Astrocyte (in vitro differentiated cells and primary cell): ENCODE measurements around the gene CLPX. TPM values are rescaled to one million over a fixed set of nuclear protein-coding genes. Genes with fewer than 3 reads are reported as not detected.

Source experiments
- DNase-seq: peaks from one replicate; pipeline ENCODE4 v3.0.0-alpha.2; 2010; ENCODE audit warnings: low read depth
- FAIRE-seq: peaks from 2 replicates; lab custom pipeline; 2011; peaks lifted over from hg19 to GRCh38; lab: Jason Lieb, UNC
- H2AFZ ChIP-seq: 2 replicates; pipeline ENCODE4 v1.6.0; 2012; ENCODE audit warnings: low read depth, low read length, inconsistent platforms
- H3K27ac ChIP-seq: 2 replicates; pipeline ENCODE4 v1.5.1; 2011; ENCODE audit warnings: low read depth, low read length, inconsistent platforms
- H3K27me3 ChIP-seq: 2 replicates; pipeline ENCODE4 v1.6.0; 2011; ENCODE audit warnings: low read length, inconsistent platforms; ENCODE audit not compliant: insufficient read depth
- H3K36me3 ChIP-seq: 2 replicates; pipeline ENCODE4 v1.5.1; 2011; ENCODE audit warnings: low read length, inconsistent platforms; ENCODE audit not compliant: insufficient read depth
- H3K4me1 ChIP-seq: 2 replicates; pipeline ENCODE4 v1.5.1; 2011; ENCODE audit warnings: low read length, inconsistent platforms; ENCODE audit not compliant: insufficient read depth
- H3K4me2 ChIP-seq: 2 replicates; pipeline ENCODE4 v1.6.0; 2012; ENCODE audit warnings: low read length, inconsistent platforms
- H3K4me3 ChIP-seq: 2 replicates; pipeline ENCODE4 v1.5.1; 2011; ENCODE audit warnings: low read depth, mild to moderate bottlenecking, low read length, inconsistent platforms; ENCODE audit not compliant: insufficient read depth
- H3K79me2 ChIP-seq: 2 replicates; pipeline ENCODE4 v1.6.0; 2012; ENCODE audit warnings: mild to moderate bottlenecking, low read length, inconsistent platforms; ENCODE audit not compliant: insufficient read depth
- H3K9ac ChIP-seq: 2 replicates; pipeline ENCODE4 v1.6.0; 2012; ENCODE audit warnings: mild to moderate bottlenecking, low read length, inconsistent platforms
- H3K9me3 ChIP-seq: 2 replicates; pipeline ENCODE4 v1.5.1; 2012; ENCODE audit warnings: low read depth, mild to moderate bottlenecking, low read length, inconsistent platforms; ENCODE audit not compliant: insufficient read depth
- H4K20me1 ChIP-seq: 2 replicates; pipeline ENCODE4 v1.6.0; 2012; ENCODE audit warnings: low read length, inconsistent platforms; ENCODE audit not compliant: insufficient read depth
- H3K27ac Mint-ChIP-seq: one replicate; pipeline ENCODE4 v1.8.0; 2021; ENCODE audit warnings: mild to moderate bottlenecking, mixed read lengths; ENCODE audit not compliant: unreplicated experiment
- H3K27me3 Mint-ChIP-seq: one replicate; pipeline ENCODE4 v1.8.0; 2021; ENCODE audit warnings: low read depth, mixed read lengths; ENCODE audit not compliant: unreplicated experiment
- H3K36me3 Mint-ChIP-seq: one replicate; pipeline ENCODE4 v1.8.0; 2021; ENCODE audit warnings: low read depth, mixed read lengths; ENCODE audit not compliant: unreplicated experiment
- H3K4me1 Mint-ChIP-seq: one replicate; pipeline ENCODE4 v1.8.0; 2021; ENCODE audit warnings: low read depth, mixed read lengths; ENCODE audit not compliant: unreplicated experiment
- H3K4me3 Mint-ChIP-seq: one replicate; pipeline ENCODE4 v1.8.0; 2021; ENCODE audit warnings: mild to moderate bottlenecking, moderate library complexity, mixed read lengths; ENCODE audit not compliant: unreplicated experiment
- H3K9me3 Mint-ChIP-seq: one replicate; pipeline ENCODE4 v1.8.0; 2021; ENCODE audit warnings: mild to moderate bottlenecking, mixed read lengths; ENCODE audit not compliant: unreplicated experiment
- CTCF ChIP-seq: IDR thresholded peaks from 2 replicates; pipeline ENCODE4 v1.5.1; 2011; ENCODE audit warnings: low read depth, mild to moderate bottlenecking, inconsistent platforms, low read length, moderate library complexity; ENCODE audit not compliant: insufficient read depth
- EZH2 ChIP-seq: IDR thresholded peaks from 2 replicates; pipeline ENCODE4 v1.6.1; 2012; ENCODE audit warnings: mild to moderate bottlenecking, low read length, inconsistent platforms; ENCODE audit not compliant: insufficient read depth
- total RNA-seq: library from RNA; stranded (reverse); gene quantifications from 2 replicates; pipeline ENCODE4 v1.2.1, GENCODE V29; 2021

Gene CLPX
- total RNA-seq, 1 donor from 2014 or later: 45.2 TPM

- no peaks in the 10 kb centered on the region for H3K9me3 Mint-ChIP-seq
- no peaks in the 10 kb centered on the region for H3K4me1 ChIP-seq
- DNase-seq (no peak), FAIRE-seq (no peak)
- no peak overlapping the region for H3K4me3 ChIP-seq
- H3K9me3 ChIP-seq: no peaks in the 10 kb centered on the region
- peaks cover 25% of the 10 kb centered on the region for H3K79me2 ChIP-seq
- H3K4me3 Mint-ChIP-seq: no peak overlapping the region
- TF ChIP-seq EZH2: no peak
- no peak for TF ChIP-seq CTCF
- H3K9ac ChIP-seq: no peak overlapping the region
- H3K36me3 ChIP-seq: peaks cover 22% of the 10 kb centered on the region
- no peak overlapping the region for H2AFZ ChIP-seq
- H3K27me3 Mint-ChIP-seq: no peaks in the 10 kb centered on the region
- H4K20me1 ChIP-seq: peaks cover 42% of the 10 kb centered on the region
- peaks cover 15% of the 10 kb centered on the region for H3K4me1 Mint-ChIP-seq
- H3K27me3 ChIP-seq: no peaks in the 10 kb centered on the region
- H3K27ac ChIP-seq: no peak overlapping the region
- H3K4me2 ChIP-seq: no peak overlapping the region
- peaks cover 20% of the 10 kb centered on the region for H3K36me3 Mint-ChIP-seq
- no peak overlapping the region for H3K27ac Mint-ChIP-seq
Observed at GRCh38 chr15:65175511-65175910, 9.6 kb downstream of the CLPX start.

- no peaks in the 10 kb centered on the region for H3K4me1 ChIP-seq
- no peak overlapping the region for H3K27ac ChIP-seq
- H4K20me1 ChIP-seq: peaks cover 32% of the 10 kb centered on the region
- H3K9ac ChIP-seq: no peak overlapping the region
- H3K36me3 ChIP-seq: peaks cover 22% of the 10 kb centered on the region
- no peak overlapping the region for H3K4me3 ChIP-seq
- Mint-ChIP-seq H3K36me3 (peaks cover 18% of the 10 kb centered on the region), H3K4me3 (no peak overlapping the region), H3K27ac (no peak overlapping the region), H3K4me1 (peaks cover 15% of the 10 kb centered on the region), H3K27me3 (no peaks in the 10 kb centered on the region), H3K9me3 (no peaks in the 10 kb centered on the region)
- TF ChIP-seq EZH2: no peak
- no peaks in the 10 kb centered on the region for H3K27me3 ChIP-seq
- H2AFZ ChIP-seq: no peak overlapping the region
- H3K4me2 ChIP-seq: no peak overlapping the region
- no peak for FAIRE-seq
- H3K9me3 ChIP-seq: no peaks in the 10 kb centered on the region
- peaks cover 15% of the 10 kb centered on the region for H3K79me2 ChIP-seq
- no peak for DNase-seq
Observed at GRCh38 chr15:65174509-65174908, 10.6 kb downstream of the CLPX start.

- Histone ChIP-seq H3K36me3 (peaks cover 10% of the 10 kb centered on the region), H2AFZ (no peak overlapping the region)
- H3K27me3 Mint-ChIP-seq: no peaks in the 10 kb centered on the region
Observed at GRCh38 chr15:65172531-65172930, 12.6 kb downstream of the CLPX start.

More at GRCh38 chr15:65172531-65172930, 12.6 kb downstream of the CLPX start:
- DNase-seq (no peak), FAIRE-seq (no peak)
- Histone ChIP-seq H3K27ac (no peak overlapping the region), H3K9ac (no peak overlapping the region), H3K4me3 (no peak overlapping the region), H3K9me3 (no peaks in the 10 kb centered on the region), H4K20me1 (peaks cover 30% of the 10 kb centered on the region), H3K79me2 (peaks cover 3% of the 10 kb centered on the region), H3K4me1 (no peaks in the 10 kb centered on the region), H3K27me3 (no peaks in the 10 kb centered on the region), H3K4me2 (no peak overlapping the region)
- no peak overlapping the region for H3K27ac Mint-ChIP-seq
- TF ChIP-seq CTCF: no peak
- TF ChIP-seq EZH2: no peak
- peaks cover 15% of the 10 kb centered on the region for H3K4me1 Mint-ChIP-seq
- H3K36me3 Mint-ChIP-seq: peaks cover 18% of the 10 kb centered on the region
- H3K4me3 Mint-ChIP-seq: no peak overlapping the region
- no peaks in the 10 kb centered on the region for H3K9me3 Mint-ChIP-seq
